ENCODE measurements around the gene GNE.

DNA sequence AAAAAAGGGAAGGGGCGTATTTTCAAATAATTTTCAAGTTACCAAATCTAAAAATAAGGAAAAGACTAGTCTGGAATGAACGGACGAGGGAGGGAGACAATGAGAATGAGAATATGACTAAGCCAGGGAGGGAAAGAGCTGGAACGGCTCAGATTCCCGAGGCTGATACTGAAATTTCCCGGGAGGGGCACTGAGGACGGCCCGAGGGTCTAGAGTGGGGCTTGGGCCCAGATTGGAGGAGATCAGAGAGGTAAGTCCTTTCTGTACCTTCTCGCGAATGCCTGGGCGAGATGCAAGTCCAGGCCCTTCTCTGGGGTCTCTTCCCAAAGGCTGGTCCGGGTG is 92.5 kb downstream of the GNE start:
- TF ChIP-seq POLR2AphosphoS5 (IDR thresholded peaks at IDR 0.05; ENCODE audit: low read depth) (no peak), SPI1 (IDR thresholded peaks at IDR 0.05; ENCODE audit: borderline replicate concordance, low read depth) (no peak), GABPA (IDR thresholded peaks at IDR 0.05; ENCODE audit: low read depth) (no peak)
- TF ChIP-seq, protein P1, sequence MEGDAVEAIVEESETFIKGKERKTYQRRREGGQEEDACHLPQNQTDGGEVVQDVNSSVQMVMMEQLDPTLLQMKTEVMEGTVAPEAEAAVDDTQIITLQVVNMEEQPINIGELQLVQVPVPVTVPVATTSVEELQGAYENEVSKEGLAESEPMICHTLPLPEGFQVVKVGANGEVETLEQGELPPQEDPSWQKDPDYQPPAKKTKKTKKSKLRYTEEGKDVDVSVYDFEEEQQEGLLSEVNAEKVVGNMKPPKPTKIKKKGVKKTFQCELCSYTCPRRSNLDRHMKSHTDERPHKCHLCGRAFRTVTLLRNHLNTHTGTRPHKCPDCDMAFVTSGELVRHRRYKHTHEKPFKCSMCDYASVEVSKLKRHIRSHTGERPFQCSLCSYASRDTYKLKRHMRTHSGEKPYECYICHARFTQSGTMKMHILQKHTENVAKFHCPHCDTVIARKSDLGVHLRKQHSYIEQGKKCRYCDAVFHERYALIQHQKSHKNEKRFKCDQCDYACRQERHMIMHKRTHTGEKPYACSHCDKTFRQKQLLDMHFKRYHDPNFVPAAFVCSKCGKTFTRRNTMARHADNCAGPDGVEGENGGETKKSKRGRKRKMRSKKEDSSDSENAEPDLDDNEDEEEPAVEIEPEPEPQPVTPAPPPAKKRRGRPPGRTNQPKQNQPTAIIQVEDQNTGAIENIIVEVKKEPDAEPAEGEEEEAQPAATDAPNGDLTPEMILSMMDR (IDR thresholded peaks at IDR 0.05; ENCODE audit: insufficient read depth, low read length), result no peak
- TF ChIP-seq, protein P2, sequence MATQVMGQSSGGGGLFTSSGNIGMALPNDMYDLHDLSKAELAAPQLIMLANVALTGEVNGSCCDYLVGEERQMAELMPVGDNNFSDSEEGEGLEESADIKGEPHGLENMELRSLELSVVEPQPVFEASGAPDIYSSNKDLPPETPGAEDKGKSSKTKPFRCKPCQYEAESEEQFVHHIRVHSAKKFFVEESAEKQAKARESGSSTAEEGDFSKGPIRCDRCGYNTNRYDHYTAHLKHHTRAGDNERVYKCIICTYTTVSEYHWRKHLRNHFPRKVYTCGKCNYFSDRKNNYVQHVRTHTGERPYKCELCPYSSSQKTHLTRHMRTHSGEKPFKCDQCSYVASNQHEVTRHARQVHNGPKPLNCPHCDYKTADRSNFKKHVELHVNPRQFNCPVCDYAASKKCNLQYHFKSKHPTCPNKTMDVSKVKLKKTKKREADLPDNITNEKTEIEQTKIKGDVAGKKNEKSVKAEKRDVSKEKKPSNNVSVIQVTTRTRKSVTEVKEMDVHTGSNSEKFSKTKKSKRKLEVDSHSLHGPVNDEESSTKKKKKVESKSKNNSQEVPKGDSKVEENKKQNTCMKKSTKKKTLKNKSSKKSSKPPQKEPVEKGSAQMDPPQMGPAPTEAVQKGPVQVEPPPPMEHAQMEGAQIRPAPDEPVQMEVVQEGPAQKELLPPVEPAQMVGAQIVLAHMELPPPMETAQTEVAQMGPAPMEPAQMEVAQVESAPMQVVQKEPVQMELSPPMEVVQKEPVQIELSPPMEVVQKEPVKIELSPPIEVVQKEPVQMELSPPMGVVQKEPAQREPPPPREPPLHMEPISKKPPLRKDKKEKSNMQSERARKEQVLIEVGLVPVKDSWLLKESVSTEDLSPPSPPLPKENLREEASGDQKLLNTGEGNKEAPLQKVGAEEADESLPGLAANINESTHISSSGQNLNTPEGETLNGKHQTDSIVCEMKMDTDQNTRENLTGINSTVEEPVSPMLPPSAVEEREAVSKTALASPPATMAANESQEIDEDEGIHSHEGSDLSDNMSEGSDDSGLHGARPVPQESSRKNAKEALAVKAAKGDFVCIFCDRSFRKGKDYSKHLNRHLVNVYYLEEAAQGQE (IDR thresholded peaks at IDR 0.05; ENCODE audit: insufficient replicate concordance, low read depth), result no peak

All from HL-60 (cell line).